DND-41 (cell line): ENCODE data around the gene TAS1R3.

Source experiments
- CTCF ChIP-seq: IDR thresholded peaks from 2 replicates; pipeline ENCODE4 v1.5.1; 2012; ENCODE audit warnings: borderline replicate concordance, low read length, moderate library complexity, mild to moderate bottlenecking; ENCODE audit not compliant: poor library complexity, severe bottlenecking; ENCODE audit errors: extremely low read depth
- EZH2 ChIP-seq: IDR thresholded peaks from 3 replicates; pipeline ENCODE4 v1.6.1; 2012; ENCODE audit warnings: borderline replicate concordance, low read depth, mild to moderate bottlenecking, moderate library complexity, low read length, inconsistent platforms; ENCODE audit not compliant: severe bottlenecking

- TF ChIP-seq CTCF (no peak), EZH2 (no peak)
Observed at GRCh38 chr1:1334835-1335234, 3.8 kb downstream of the TAS1R3 start.
